K562 (cell line): Measurements from ENCODE around the gene NRIP2. TPM values are rescaled to one million over a fixed set of nuclear protein-coding genes. Genes with fewer than 3 reads are reported as not detected.

ENCODE experiments used
- ARID2 ChIP-seq: fragments of 450-650 bp; IDR thresholded peaks from 2 replicates; pipeline ENCODE4 v1.6.1; 2017; ENCODE audit warnings: antibody characterized with exemption, mild to moderate bottlenecking
- ATF7 ChIP-seq: fragments of 450-650 bp; IDR thresholded peaks from 2 replicates; pipeline ENCODE4 v1.7.1; 2014; ENCODE audit warnings: mild to moderate bottlenecking, moderate library complexity
- BRF1 ChIP-seq: IDR thresholded peaks from 3 replicates; pipeline ENCODE4 v1.6.1; 2011; ENCODE audit warnings: borderline replicate concordance, mild to moderate bottlenecking; ENCODE audit not compliant: insufficient read length; ENCODE audit errors: extremely low read depth
- CEBPB ChIP-seq: fragments of 450-650 bp; IDR thresholded peaks from 2 replicates; pipeline ENCODE4 v1.6.1; 2016; ENCODE audit warnings: missing genetic modification characterization, missing compliant biosample characterization
- E4F1 ChIP-seq: fragments of 250-450 bp; sonication (Bioruptor Pico); IDR thresholded peaks from 2 replicates; pipeline ENCODE4 v1.5.0; 2021; ENCODE audit warnings: mild to moderate bottlenecking, borderline replicate concordance
- ELF1 ChIP-seq: fragments of 200-800 bp; sonication (Bioruptor generic); IDR thresholded peaks from 2 replicates; pipeline ENCODE4 v1.6.1; 2016; ENCODE audit warnings: missing genetic modification characterization, missing compliant biosample characterization
- EP400 ChIP-seq: fragments of 450-650 bp; IDR thresholded peaks from 2 replicates; pipeline ENCODE4 v1.6.1; 2017; ENCODE audit warnings: antibody characterized with exemption, mild to moderate bottlenecking, moderate library complexity
- HDAC2 ChIP-seq: fragments of 450-650 bp; IDR thresholded peaks from 2 replicates; pipeline ENCODE4 v1.6.1; 2016; ENCODE audit warnings: mild to moderate bottlenecking
- HIVEP1 ChIP-seq: fragments of 250-450 bp; sonication (Bioruptor Pico); IDR thresholded peaks from 2 replicates; pipeline ENCODE4 v1.4.0; 2020; ENCODE audit warnings: mild to moderate bottlenecking
- HMGN3 ChIP-seq: IDR thresholded peaks from 2 replicates; pipeline ENCODE4 v1.6.1; 2011; ENCODE audit warnings: borderline replicate concordance, low read depth, mild to moderate bottlenecking, mixed read lengths, low read length; ENCODE audit not compliant: insufficient read length; ENCODE audit errors: extremely low read depth
- KAT7 ChIP-seq: sonication (generic); formaldehyde crosslinking; IDR thresholded peaks from 2 replicates; pipeline ENCODE4 v1.8.0; 2022; ENCODE audit warnings: missing genetic modification reagents, mild to moderate bottlenecking, borderline replicate concordance
- MAFK ChIP-seq: IDR thresholded peaks from 2 replicates; pipeline ENCODE4 v1.6.1; 2011; ENCODE audit warnings: low read length, improper control_type of control experiment
- MEIS2 ChIP-seq: fragments of 450-650 bp; IDR thresholded peaks from 2 replicates; pipeline ENCODE4 v1.6.1; 2014; ENCODE audit warnings: mild to moderate bottlenecking; ENCODE audit not compliant: partially characterized antibody
- MTA3 ChIP-seq: fragments of 450-650 bp; formaldehyde crosslinking; IDR thresholded peaks from 2 replicates; pipeline ENCODE4 v1.6.1; 2017; ENCODE audit warnings: mild to moderate bottlenecking, borderline replicate concordance
- NKRF ChIP-seq: fragments of 450-650 bp; IDR thresholded peaks from 2 replicates; pipeline ENCODE4 v1.6.1; 2016; ENCODE audit warnings: borderline replicate concordance
- PKNOX1 ChIP-seq: fragments of 450-650 bp; IDR thresholded peaks from 2 replicates; pipeline ENCODE4 v1.6.1; 2016
- PURB ChIP-seq: sonication (generic); formaldehyde crosslinking; IDR thresholded peaks from 2 replicates; pipeline ENCODE4 v1.9.0; 2021; ENCODE audit warnings: low read depth, mild to moderate bottlenecking, missing genetic modification reagents
- PYGO2 ChIP-seq: fragments of 450-650 bp; IDR thresholded peaks from 2 replicates; pipeline ENCODE4 v1.6.1; 2016; ENCODE audit warnings: mild to moderate bottlenecking, missing genetic modification characterization, moderate library complexity, missing compliant biosample characterization
- SIX5 ChIP-seq, 2 experiments: IDR thresholded peaks; 2 replicates each; pipeline ENCODE4 v1.6.1; 2011; ENCODE audit warnings: low read length in 2 of 2, borderline replicate concordance in 1 of 2, low read depth in 1 of 2, mild to moderate bottlenecking in 1 of 2, moderate library complexity in 1 of 2; ENCODE audit not compliant: insufficient read depth in 1 of 2
- ZBTB2 ChIP-seq: fragments of 450-650 bp; IDR thresholded peaks from 2 replicates; pipeline ENCODE4 v1.6.1; 2016; ENCODE audit warnings: antibody characterized with exemption
- ZFP1 ChIP-seq: fragments of 450-650 bp; formaldehyde crosslinking; IDR thresholded peaks from 2 replicates; pipeline ENCODE4 v1.4.0; 2020; ENCODE audit warnings: mild to moderate bottlenecking, mixed read lengths
- ZNF436 ChIP-seq: fragments of 250-450, 450-650 bp; sonication (Bioruptor Pico); formaldehyde crosslinking; IDR thresholded peaks from 2 replicates; pipeline ENCODE4 v1.7.0; 2020; ENCODE audit warnings: mild to moderate bottlenecking
- polyA plus RNA-seq, 8 experiments: library from polyadenylated mRNA; depleted of rRNA in 4 of 8; stranded (reverse) in 5 of 8; unstranded in 3 of 8; fragments of >200 nt; fragmentation: Nextera tagmentation in 2 of 8; fragmentation: Illumina TruSeq in 1 of 8; extraction: Ambion mirVana in 2 of 8; extraction: Trizol in 1 of 8; gene quantifications; 2 replicates each; pipeline versions ENCODE4 v1.2.1 to v1.2.3, GENCODE V29; 2011 to 2014; ENCODE audit warnings: inconsistent platforms in 1 of 8, missing spikeins in 1 of 8
- total RNA-seq, 7 experiments: library from RNA; depleted of rRNA in 6 of 7; stranded (reverse); fragments of >200 nt in 6 of 7; fragmentation: Illumina TruSeq in 2 of 7; extraction: Trizol in 2 of 7; gene quantifications; 2 replicates each; pipeline versions ENCODE4 v1.2.1 to v1.2.3, GENCODE V29; 2011 to 2021; ENCODE audit warnings: low replicate concordance in 1 of 7

NRIP2 gene
- total and polyA plus RNA-seq, 9 of the 15 experiments (the other 6 are each of a cell fraction or from before 2014, with no cell fraction given) = 0.07 to 0.10 TPM; not detected in 7

GRCh38 chr12:2795291-2796186, 39.3 kb downstream of the NRIP2 start (continued):
- TF ChIP-seq CEBPB = no peak
- peak; percentile 11 to 18; a peak in 1 of 4 replicates for TF ChIP-seq SIX5 (IDR thresholded peaks at IDR 0.05; ENCODE audit: borderline replicate concordance in 1 of 2, insufficient read depth in 1 of 2, low read depth in 1 of 2, low read length in 2 of 2)
- no peak for TF ChIP-seq ZFP1 (CRISPR knock-in tag)
- TF ChIP-seq MAFK = no peak
- TF ChIP-seq MEIS2 = no peak
- 0 out of 2 replicates have a peak, but pooled peaks have one; percentile 24 for TF ChIP-seq MTA3
- no peak for TF ChIP-seq ZNF436 (CRISPR knock-in tag)
- no peak for TF ChIP-seq PKNOX1
- TF ChIP-seq ZBTB2 = no peak
- no peak for TF ChIP-seq ELF1 (tag)
- no peak for TF ChIP-seq ARID2
- TF ChIP-seq PURB (CRISPR knock-in tag) = no peak
- TF ChIP-seq BRF1 = no peak
- no peak for TF ChIP-seq ATF7
- TF ChIP-seq PYGO2 (tag) = no peak
- peak; percentile 31; the same call in 1 of the 2 replicates for TF ChIP-seq NKRF
- TF ChIP-seq KAT7 (CRISPR knock-in tag) = no peak
- peak; percentile 78 for TF ChIP-seq HMGN3
- no peak for TF ChIP-seq HDAC2
- no peak for TF ChIP-seq EP400
- no peak for TF ChIP-seq HIVEP1 (CRISPR knock-in tag)
- no peak for TF ChIP-seq E4F1
